Choroid plexus epithelial cell (primary cell): Measurements from ENCODE around the gene KCNJ15.

ENCODE experiments used
- DNase-seq: peaks from one replicate; pipeline ENCODE4 v3.0.0-alpha.2; 2010; ENCODE audit warnings: low read depth
- H3K4me3 ChIP-seq: 2 replicates; pipeline ENCODE4 v1.5.1; 2011; ENCODE audit warnings: low read depth, mild to moderate bottlenecking, control low read depth, low read length, moderate library complexity
- CTCF ChIP-seq: conservative IDR thresholded peaks from 2 replicates; pipeline ENCODE4 v1.5.1; 2011; ENCODE audit warnings: low read depth, mild to moderate bottlenecking, control low read depth, inconsistent platforms, low read length, moderate library complexity

KCNJ15 gene

GRCh38 chr21:38236232-38236631 is 20.6 kb upstream of the KCNJ15 start:
- H3K4me3 ChIP-seq: no peak overlapping the region
- peak; percentile 54 for TF ChIP-seq CTCF
- DNase-seq: peak; percentile 53

DNA sequence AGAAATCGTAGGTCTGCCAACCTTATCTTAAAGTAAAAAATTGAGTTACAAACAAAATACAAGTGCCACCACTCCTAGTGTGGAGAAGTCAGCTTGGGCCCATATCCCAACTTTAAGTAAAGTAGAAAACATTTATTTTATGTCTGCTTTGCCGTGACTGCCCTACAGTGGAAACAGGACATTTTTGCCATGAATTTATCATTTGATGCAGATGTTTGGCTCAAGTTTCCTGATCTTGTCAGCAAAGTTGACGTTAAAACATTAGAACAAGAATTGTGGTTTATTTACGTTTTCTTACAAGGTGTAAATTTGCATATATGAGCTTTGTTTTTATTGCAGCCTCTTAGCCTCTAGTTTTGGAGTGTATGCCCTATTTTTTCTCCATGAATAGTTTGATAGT is 17.1 kb upstream of the KCNJ15 start:
- TF ChIP-seq CTCF: no peak

GRCh38 chr21:38240129-38240528 is 16.7 kb upstream of the KCNJ15 start:
- no peak for DNase-seq
- no peak for TF ChIP-seq CTCF
- H3K4me3 ChIP-seq: no peak overlapping the region

More for the DNA sequence above, 17.1 kb upstream of the KCNJ15 start:
- no peak overlapping the region for H3K4me3 ChIP-seq
- DNase-seq: no peak

- no peak overlapping the region for H3K4me3 ChIP-seq
- no peak for TF ChIP-seq CTCF
- peak; percentile 76 for DNase-seq
Measured at GRCh38 chr21:38241029-38241740, 15.6 kb upstream of the KCNJ15 start.

DNA sequence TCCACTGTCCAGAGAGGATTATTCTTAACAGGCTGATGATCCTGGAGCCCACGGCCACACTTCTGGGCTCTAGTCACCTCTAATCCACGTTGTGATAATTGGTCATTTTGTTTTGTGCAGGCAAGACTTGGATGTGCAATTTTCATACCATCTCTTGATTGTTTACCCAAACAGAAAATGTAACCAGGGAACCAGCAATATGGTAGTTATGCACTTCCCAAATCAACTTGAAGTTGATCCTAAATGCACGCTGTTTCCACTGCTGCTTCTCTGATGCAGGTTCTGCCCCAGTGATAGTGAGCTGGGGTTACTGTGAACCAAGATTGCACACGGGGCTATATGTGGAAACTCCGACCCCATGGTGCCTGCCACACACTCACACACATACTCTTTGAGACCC is 14.7 kb upstream of the KCNJ15 start:
- peak; percentile 23 for DNase-seq
- no peak for TF ChIP-seq CTCF
- no peak overlapping the region for H3K4me3 ChIP-seq

DNA sequence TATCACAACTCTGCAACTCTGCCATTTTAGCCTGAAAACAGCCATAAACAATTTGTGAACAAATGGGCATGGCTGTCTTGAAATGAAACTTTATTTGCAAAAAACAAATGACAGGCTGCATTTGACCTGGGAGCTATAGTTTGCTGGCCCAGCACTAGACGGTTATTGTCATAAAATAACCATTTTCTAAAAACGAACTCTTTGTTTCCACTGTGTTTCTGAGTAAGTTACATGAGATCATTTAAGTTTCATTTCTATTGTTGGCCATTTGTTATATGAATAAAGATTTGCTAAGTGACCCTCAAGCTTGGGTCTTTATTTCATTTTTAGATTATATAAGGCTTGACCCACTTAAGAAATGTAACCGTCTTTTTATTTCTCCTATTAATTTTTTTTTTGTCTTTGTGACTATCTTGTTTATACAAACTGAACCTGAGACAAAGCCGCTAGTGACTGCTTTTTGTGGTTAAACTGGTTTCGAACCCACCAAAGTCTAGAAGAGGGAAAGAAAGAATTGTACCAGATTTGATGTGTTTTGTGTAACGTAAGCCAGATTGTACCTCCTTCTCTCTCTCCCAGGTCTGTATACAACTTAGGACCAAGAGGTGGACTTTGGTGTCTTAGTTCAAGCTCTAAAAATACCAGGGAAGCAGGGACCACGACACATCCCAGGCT is 12.9 kb upstream of the KCNJ15 start:
- no peak for DNase-seq
- no peak overlapping the region for H3K4me3 ChIP-seq
- TF ChIP-seq CTCF: no peak

DNA sequence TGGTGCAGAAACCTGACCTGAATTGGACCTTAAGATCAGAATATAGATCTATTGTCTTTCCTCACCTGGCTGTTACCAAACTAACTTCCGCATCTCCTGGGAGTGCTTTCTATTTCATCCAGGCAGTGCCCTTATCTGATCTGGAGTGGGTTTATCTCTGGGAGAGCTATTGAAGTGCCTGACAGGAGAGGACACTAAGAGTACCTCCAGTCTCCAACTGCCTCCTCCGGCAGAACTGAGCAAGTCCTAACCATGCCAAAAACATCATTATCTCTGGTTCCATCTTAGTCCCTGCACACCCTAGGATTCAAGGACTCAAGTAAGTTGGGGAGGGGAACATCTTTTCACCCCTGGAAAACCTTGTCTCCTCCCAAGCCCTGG is 12.4 kb upstream of the KCNJ15 start:
- TF ChIP-seq CTCF: no peak
- DNase-seq: no peak

More for the DNA sequence above, 12.4 kb upstream of the KCNJ15 start:
- no peak overlapping the region for H3K4me3 ChIP-seq
